HL-60 (cell line): ENCODE measurements around the gene ANKRD9.

Source experiments
- DNase-seq, 2 experiments: peaks; one replicate each; pipeline ENCODE4 v3.0.0-alpha.2; 2010 to 2020; ENCODE audit warnings: low read depth in 1 of 2, low spot score in 1 of 2
- H3K27ac ChIP-seq: fragments of 250-450 bp; sonication (Bioruptor Pico); replicated peaks from 2 replicates; pipeline ENCODE4 v1.5.1; 2020; ENCODE audit warnings: mild to moderate bottlenecking, moderate library complexity
- H3K27me3 ChIP-seq: fragments of 250-450 bp; sonication (Bioruptor Pico); 2 replicates; pipeline ENCODE4 v1.5.1; 2021; ENCODE audit warnings: mild to moderate bottlenecking, moderate library complexity; ENCODE audit not compliant: insufficient read depth, poor library complexity, severe bottlenecking
- H3K4me3 ChIP-seq: replicated peaks from 2 replicates; pipeline ENCODE4 v1.5.1; 2011; ENCODE audit warnings: mild to moderate bottlenecking, control low read depth, low read length; ENCODE audit not compliant: insufficient read depth
- GABPA ChIP-seq: IDR thresholded peaks from 2 replicates; pipeline ENCODE4 v1.6.1; 2012; ENCODE audit warnings: low read depth
- POLR2AphosphoS5 ChIP-seq: IDR thresholded peaks from 2 replicates; pipeline ENCODE4 v1.6.1; 2012; ENCODE audit warnings: low read depth
- SPI1 ChIP-seq: IDR thresholded peaks from 2 replicates; pipeline ENCODE4 v1.6.1; 2012; ENCODE audit warnings: low read depth, mild to moderate bottlenecking, borderline replicate concordance
- TF ChIP-seq, protein P1 (sequence below): IDR thresholded peaks from one replicate; pipeline ENCODE4 v1.5.1; 2011; ENCODE audit warnings: low read length, control low read depth, inconsistent platforms; ENCODE audit not compliant: insufficient read depth
- TF ChIP-seq, protein P2 (sequence below): IDR thresholded peaks from 2 replicates; pipeline ENCODE4 v1.6.1; 2012; ENCODE audit warnings: low read depth; ENCODE audit not compliant: insufficient replicate concordance

Gene ANKRD9

DNA sequence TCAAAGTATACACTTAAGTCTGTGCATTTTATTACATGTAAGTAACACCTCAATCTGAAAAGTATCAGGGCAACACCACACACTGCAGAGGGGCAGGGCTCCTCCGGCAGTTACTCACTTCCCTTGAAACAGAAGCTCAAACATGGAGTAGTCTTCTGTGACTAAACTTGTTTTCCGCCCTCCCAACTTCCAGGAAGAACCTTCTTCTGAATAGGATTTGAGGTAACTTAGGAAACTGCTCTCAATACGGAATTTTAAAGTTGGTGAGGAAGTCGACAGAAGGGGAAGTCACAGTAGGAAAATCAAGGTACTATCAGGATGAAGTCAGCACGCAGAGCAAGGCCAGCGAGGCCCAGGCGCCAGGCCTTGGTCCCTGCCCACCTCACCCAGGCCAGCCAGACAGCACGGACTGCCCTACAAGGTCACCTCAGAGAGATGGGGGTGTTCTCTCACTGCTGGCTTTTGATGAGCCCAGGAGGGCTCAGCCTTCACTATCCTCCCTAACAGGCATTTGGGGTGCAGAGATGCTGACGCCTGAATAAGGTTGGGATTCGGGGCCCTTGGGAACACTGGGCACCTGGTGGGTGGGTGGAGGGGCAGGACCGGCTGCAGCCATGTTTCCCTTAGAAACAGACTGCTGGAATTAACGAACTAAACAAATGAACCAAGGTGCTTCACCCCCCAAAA is 5.8 kb downstream of the ANKRD9 start:
- Histone ChIP-seq H3K4me3 (no peak overlapping the region), H3K27me3 (no peaks in the 10 kb centered on the region), H3K27ac (no peak overlapping the region)
- TF ChIP-seq, protein P1, sequence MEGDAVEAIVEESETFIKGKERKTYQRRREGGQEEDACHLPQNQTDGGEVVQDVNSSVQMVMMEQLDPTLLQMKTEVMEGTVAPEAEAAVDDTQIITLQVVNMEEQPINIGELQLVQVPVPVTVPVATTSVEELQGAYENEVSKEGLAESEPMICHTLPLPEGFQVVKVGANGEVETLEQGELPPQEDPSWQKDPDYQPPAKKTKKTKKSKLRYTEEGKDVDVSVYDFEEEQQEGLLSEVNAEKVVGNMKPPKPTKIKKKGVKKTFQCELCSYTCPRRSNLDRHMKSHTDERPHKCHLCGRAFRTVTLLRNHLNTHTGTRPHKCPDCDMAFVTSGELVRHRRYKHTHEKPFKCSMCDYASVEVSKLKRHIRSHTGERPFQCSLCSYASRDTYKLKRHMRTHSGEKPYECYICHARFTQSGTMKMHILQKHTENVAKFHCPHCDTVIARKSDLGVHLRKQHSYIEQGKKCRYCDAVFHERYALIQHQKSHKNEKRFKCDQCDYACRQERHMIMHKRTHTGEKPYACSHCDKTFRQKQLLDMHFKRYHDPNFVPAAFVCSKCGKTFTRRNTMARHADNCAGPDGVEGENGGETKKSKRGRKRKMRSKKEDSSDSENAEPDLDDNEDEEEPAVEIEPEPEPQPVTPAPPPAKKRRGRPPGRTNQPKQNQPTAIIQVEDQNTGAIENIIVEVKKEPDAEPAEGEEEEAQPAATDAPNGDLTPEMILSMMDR, result no peak
- TF ChIP-seq SPI1, result peak; percentile 62
- DNase-seq, result no peak

DNA sequence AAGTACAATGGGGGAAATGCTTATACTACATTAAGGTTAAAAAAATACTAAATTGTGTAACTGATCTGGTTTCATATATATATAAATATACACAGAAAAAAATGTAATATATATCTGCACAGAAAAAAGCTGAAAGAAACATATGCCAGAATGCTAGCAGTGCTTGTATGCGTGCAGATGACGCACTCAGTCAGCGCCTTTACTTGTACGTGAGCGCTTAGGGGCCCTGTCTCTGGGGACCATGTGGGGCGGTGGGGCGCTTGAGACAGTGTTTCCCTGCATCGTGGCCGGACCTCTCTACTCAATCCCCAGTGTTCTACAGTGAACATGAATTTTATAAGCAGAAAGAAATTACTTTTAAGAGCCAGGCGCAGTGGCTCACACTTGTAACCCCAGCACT is 7.0 kb downstream of the ANKRD9 start:
- H3K4me3 ChIP-seq, result no peak overlapping the region
- no peak overlapping the region for H3K27ac ChIP-seq
- H3K27me3 ChIP-seq, result no peaks in the 10 kb centered on the region
- TF ChIP-seq POLR2AphosphoS5 (no peak), GABPA (no peak), SPI1 (no peak)
- TF ChIP-seq, protein P1, result no peak
- TF ChIP-seq, protein P2, sequence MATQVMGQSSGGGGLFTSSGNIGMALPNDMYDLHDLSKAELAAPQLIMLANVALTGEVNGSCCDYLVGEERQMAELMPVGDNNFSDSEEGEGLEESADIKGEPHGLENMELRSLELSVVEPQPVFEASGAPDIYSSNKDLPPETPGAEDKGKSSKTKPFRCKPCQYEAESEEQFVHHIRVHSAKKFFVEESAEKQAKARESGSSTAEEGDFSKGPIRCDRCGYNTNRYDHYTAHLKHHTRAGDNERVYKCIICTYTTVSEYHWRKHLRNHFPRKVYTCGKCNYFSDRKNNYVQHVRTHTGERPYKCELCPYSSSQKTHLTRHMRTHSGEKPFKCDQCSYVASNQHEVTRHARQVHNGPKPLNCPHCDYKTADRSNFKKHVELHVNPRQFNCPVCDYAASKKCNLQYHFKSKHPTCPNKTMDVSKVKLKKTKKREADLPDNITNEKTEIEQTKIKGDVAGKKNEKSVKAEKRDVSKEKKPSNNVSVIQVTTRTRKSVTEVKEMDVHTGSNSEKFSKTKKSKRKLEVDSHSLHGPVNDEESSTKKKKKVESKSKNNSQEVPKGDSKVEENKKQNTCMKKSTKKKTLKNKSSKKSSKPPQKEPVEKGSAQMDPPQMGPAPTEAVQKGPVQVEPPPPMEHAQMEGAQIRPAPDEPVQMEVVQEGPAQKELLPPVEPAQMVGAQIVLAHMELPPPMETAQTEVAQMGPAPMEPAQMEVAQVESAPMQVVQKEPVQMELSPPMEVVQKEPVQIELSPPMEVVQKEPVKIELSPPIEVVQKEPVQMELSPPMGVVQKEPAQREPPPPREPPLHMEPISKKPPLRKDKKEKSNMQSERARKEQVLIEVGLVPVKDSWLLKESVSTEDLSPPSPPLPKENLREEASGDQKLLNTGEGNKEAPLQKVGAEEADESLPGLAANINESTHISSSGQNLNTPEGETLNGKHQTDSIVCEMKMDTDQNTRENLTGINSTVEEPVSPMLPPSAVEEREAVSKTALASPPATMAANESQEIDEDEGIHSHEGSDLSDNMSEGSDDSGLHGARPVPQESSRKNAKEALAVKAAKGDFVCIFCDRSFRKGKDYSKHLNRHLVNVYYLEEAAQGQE, result no peak
- no peak for DNase-seq

DNA sequence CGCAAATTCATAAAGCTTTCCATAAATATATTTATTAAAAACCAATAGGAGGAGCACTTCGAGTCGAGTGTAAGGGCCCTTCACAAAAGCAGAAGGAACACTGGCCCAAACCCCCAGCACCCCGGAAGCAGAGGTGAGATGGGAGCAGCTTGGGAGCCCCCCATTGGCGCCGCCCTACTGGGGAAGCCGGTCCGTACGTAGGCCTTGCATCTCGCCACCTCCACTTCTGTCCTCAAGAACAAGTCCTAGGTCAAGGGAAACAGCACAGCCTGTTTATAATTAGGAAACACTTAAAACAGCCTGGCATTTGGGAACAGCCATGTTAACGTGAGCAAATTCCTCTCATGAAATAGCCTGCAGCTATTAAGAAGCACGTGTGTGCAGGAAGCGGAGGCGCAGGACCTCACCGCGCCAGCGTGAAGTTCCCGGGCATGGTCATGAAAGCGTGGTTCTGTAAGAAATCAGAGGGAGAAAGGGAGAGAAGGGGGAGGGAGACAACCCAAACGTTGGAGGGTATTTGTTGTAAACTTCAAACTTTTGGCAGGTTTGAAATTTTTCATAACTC is 7.7 kb downstream of the ANKRD9 start:
- no peak for TF ChIP-seq SPI1
- no peak for TF ChIP-seq POLR2AphosphoS5
- no peak for TF ChIP-seq GABPA
- TF ChIP-seq, protein P2, result no peak
- TF ChIP-seq, protein P1, result no peak
- DNase-seq, result peak in 1 of 2 experiments; percentile 49
- Histone ChIP-seq H3K4me3 (no peak overlapping the region), H3K27me3 (no peaks in the 10 kb centered on the region), H3K27ac (no peak overlapping the region)

DNA sequence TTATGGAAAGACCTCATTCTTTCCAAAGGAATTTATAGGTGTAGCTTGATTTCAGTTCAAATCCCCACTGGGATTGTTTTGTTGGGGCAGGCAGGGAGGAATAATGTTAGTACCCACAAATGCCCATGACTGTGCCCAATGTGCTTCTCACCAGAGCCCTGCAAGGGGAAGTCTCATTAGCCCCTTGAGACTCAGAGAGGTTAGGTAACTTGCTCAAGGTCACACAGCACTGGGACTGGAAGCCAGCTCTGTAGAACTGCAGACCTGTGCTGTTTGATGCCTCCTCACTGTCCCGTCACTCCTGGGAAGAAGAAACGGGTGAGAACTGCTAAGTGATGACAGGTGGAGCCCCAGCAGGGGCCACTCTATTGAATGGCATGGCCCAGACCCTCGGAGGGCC is 8.9 kb downstream of the ANKRD9 start:
- no peaks in the 10 kb centered on the region for H3K27me3 ChIP-seq
- H3K4me3 ChIP-seq, result no peak overlapping the region
- peak overlapping the region; percentile 54 for H3K27ac ChIP-seq
- no peak for DNase-seq
- TF ChIP-seq, protein P1, result no peak
- TF ChIP-seq POLR2AphosphoS5 (no peak), GABPA (no peak), SPI1 (no peak)
- TF ChIP-seq, protein P2, result no peak
